ENCODE results near the gene IRS4.

The IRS4 gene

GRCh38 chrX:108736509-108737479 is at the start of gene IRS4:
Gene IRS4, minus strand, starts transcription at chrX:108736563.
- no peak for DNase-seq

GRCh38 chrX:108772549-108772948 is 36.2 kb upstream of the IRS4 start:
- no peak for DNase-seq

GRCh38 chrX:108763559-108763958 is 27.2 kb upstream of the IRS4 start:
- DNase-seq = no peak

GRCh38 chrX:108740299-108740774 is 4.0 kb upstream of the IRS4 start:
- DNase-seq = no peak

GRCh38 chrX:108737754-108738153 is 1.4 kb upstream of the IRS4 start:
- no peak for DNase-seq

GRCh38 chrX:108735679-108736508 is 469 bp downstream of the IRS4 start:
- no peak for DNase-seq

- no peak for DNase-seq
Measured at GRCh38 chrX:108735091-108735678, 1.2 kb downstream of the IRS4 start.

- no peak for DNase-seq
Measured at GRCh38 chrX:108734426-108734825, 1.9 kb downstream of the IRS4 start.

GRCh38 chrX:108732630-108733321 is 3.6 kb downstream of the IRS4 start:
- DNase-seq = no peak

GRCh38 chrX:108731153-108731552 is 5.2 kb downstream of the IRS4 start:
- no peak for DNase-seq

- no peak for DNase-seq
Measured at GRCh38 chrX:108726748-108727147, 9.6 kb downstream of the IRS4 start.

GRCh38 chrX:108722561-108722960 is 13.8 kb downstream of the IRS4 start:
- no peak for DNase-seq

- DNase-seq = no peak
Measured at GRCh38 chrX:108712886-108713285, 23.5 kb downstream of the IRS4 start.

GRCh38 chrX:108704839-108705238 is 31.5 kb downstream of the IRS4 start:
- DNase-seq = no peak

GRCh38 chrX:108702530-108702929 is 33.8 kb downstream of the IRS4 start:
- DNase-seq = no peak

- DNase-seq = no peak
Measured at GRCh38 chrX:108701633-108702032, 34.7 kb downstream of the IRS4 start.

- DNase-seq = no peak
Measured at GRCh38 chrX:108699368-108699767, 37.0 kb downstream of the IRS4 start.

GRCh38 chrX:108696690-108697089 is 39.7 kb downstream of the IRS4 start:
- no peak for DNase-seq

Measured in CD4-positive, alpha-beta T cell treated with Interleukin-12 subunit alpha and Interleukin-12 subunit beta, for 1 hour (primary cell).